Natural killer cell (primary cell): ENCODE data around the gene PFKM. TPM values are rescaled to one million over a fixed set of nuclear protein-coding genes. Genes with fewer than 3 reads are reported as not detected.

Experiments
- ATAC-seq, 3 donors: fragments of 150-1000 bp in 2 of 3; fragments of 200-7000 bp in 1 of 3; cut with Tn5 transposase; 1 replicate in 1 of 3; 2 replicates in 2 of 3; pipeline ENCODE4 v1.10.0; 2021; ENCODE audit warnings: mild to moderate bottlenecking in 2 of 3, moderate library complexity in 2 of 3
- DNase-seq, 2 donors: peaks; one replicate each; pipeline versions ENCODE4 v3.0.0 to v3.0.0-alpha.2; 2013 to 2021; ENCODE audit warnings: mixed read lengths in 1 of 2
- H3K27ac ChIP-seq: one replicate; pipeline ENCODE4 v1.5.1; 2013; ENCODE audit warnings: mild to moderate bottlenecking, low read length
- H3K27me3 ChIP-seq: one replicate; pipeline ENCODE4 v1.6.1; 2013; ENCODE audit warnings: low read length; ENCODE audit not compliant: control insufficient read depth, insufficient read depth
- H3K36me3 ChIP-seq: one replicate; pipeline ENCODE4 v1.6.1; 2013; ENCODE audit warnings: low read length; ENCODE audit not compliant: control insufficient read depth, insufficient read depth
- H3K4me1 ChIP-seq: one replicate; pipeline ENCODE4 v1.6.1; 2013; ENCODE audit warnings: low read length; ENCODE audit not compliant: control insufficient read depth, insufficient read depth
- H3K4me3 ChIP-seq: one replicate; pipeline ENCODE4 v1.5.1; 2013; ENCODE audit warnings: low read length
- H3K9me3 ChIP-seq: one replicate; pipeline ENCODE4 v1.6.1; 2013; ENCODE audit warnings: low read length; ENCODE audit not compliant: control insufficient read depth, insufficient read depth
- H3K27ac Mint-ChIP-seq, 2 donors: one replicate each; pipeline ENCODE4 v1.8.0; 2022; ENCODE audit warnings: mild to moderate bottlenecking in 2 of 2, mixed read lengths in 2 of 2, moderate library complexity in 1 of 2
- H3K27me3 Mint-ChIP-seq, 2 donors: one replicate each; pipeline ENCODE4 v1.8.0; 2022; ENCODE audit warnings: low read depth in 2 of 2, mixed read lengths in 2 of 2
- H3K36me3 Mint-ChIP-seq: one replicate; pipeline ENCODE4 v1.8.0; 2022; ENCODE audit warnings: mixed read lengths
- H3K4me1 Mint-ChIP-seq, 2 donors: one replicate each; pipeline ENCODE4 v1.8.0; 2022; ENCODE audit warnings: mixed read lengths in 2 of 2
- H3K4me3 Mint-ChIP-seq: one replicate; pipeline ENCODE4 v1.8.0; 2022; ENCODE audit warnings: mild to moderate bottlenecking, moderate library complexity, mixed read lengths
- H3K9me3 Mint-ChIP-seq, 2 donors: one replicate each; pipeline ENCODE4 v1.8.0; 2022; ENCODE audit warnings: mixed read lengths in 2 of 2
- CTCF ChIP-seq: fragments of 200-600 bp; IDR thresholded peaks from one replicate; pipeline ENCODE4 v1.8.0; 2022; ENCODE audit warnings: antibody characterized with exemption
- WGBS: methylation state at CpG from one replicate; pipeline ENCODE4 v1.1.7; 2013; ENCODE audit warnings: missing lambda C conversion rate; ENCODE audit not compliant: insufficient coverage; 5-methylcytosine and 5-hydroxymethylcytosine counted together
- intact Hi-C: fragments of 100-400 bp; cut with micrococcal nuclease; formaldehyde crosslinking; loops from one replicate; pipeline ENCODE4 v1.14.2; 2022
- total RNA-seq, 4 donors: library from RNA; stranded (reverse); fragments of 120-200 nt in 1 of 4; gene quantifications; one replicate each; pipeline versions ENCODE4 v1.2.3 to v1.2.4, GENCODE V29; 2013 to 2022

PFKM gene
- total RNA-seq, 3 donors from 2014 or later (not counting 1 experiment from before 2014, with no cell fraction given), result 6.2 to 13.5 (median 6.4) TPM

GRCh38 chr12:48132826-48133225 is 13.7 kb downstream of the PFKM start:
- no peak for TF ChIP-seq CTCF
- WGBS, result 96% methylated on average over 14 of the region's 14 CpGs
- H3K4me3 ChIP-seq, result no peak overlapping the region
- no peaks in the 10 kb centered on the region for H3K36me3 ChIP-seq
- no peak overlapping the region for H3K27ac ChIP-seq
- H3K9me3 ChIP-seq, result no peaks in the 10 kb centered on the region
- H3K27ac Mint-ChIP-seq, result no peak overlapping the region
- H3K9me3 Mint-ChIP-seq, result no peaks in the 10 kb centered on the region
- no peaks in the 10 kb centered on the region for H3K36me3 Mint-ChIP-seq
- ATAC-seq, result no peak
- intact Hi-C loops, result no loop called here
- no peak overlapping the region for H3K4me3 Mint-ChIP-seq
- no peaks in the 10 kb centered on the region for H3K4me1 ChIP-seq
- H3K27me3 ChIP-seq, result no peaks in the 10 kb centered on the region
- H3K27me3 Mint-ChIP-seq, result no peaks in the 10 kb centered on the region
- no peaks in the 10 kb centered on the region for H3K4me1 Mint-ChIP-seq
- no peak for DNase-seq

- intact Hi-C loops, result no loop called here
- H3K27ac ChIP-seq, result no peak overlapping the region
- WGBS, result 93% methylated on average over 5 of the region's 5 CpGs
- DNase-seq (no peak), ATAC-seq (no peak)
- H3K27me3 Mint-ChIP-seq, result no peaks in the 10 kb centered on the region
- H3K4me1 ChIP-seq, result no peaks in the 10 kb centered on the region
- H3K4me3 Mint-ChIP-seq, result no peak overlapping the region
- H3K36me3 Mint-ChIP-seq, result no peaks in the 10 kb centered on the region
- H3K36me3 ChIP-seq, result no peaks in the 10 kb centered on the region
- H3K9me3 Mint-ChIP-seq, result no peaks in the 10 kb centered on the region
- no peaks in the 10 kb centered on the region for H3K27me3 ChIP-seq
- no peaks in the 10 kb centered on the region for H3K9me3 ChIP-seq
- H3K4me3 ChIP-seq, result no peak overlapping the region
- H3K27ac Mint-ChIP-seq, result no peak overlapping the region
- no peaks in the 10 kb centered on the region for H3K4me1 Mint-ChIP-seq
- no peak for TF ChIP-seq CTCF
Observed at GRCh38 chr12:48135027-48135426, 15.9 kb downstream of the PFKM start.

GRCh38 chr12:48142818-48143674 is 23.9 kb downstream of the PFKM start:
- Mint-ChIP-seq H3K27ac (no peak overlapping the region), H3K9me3 (no peaks in the 10 kb centered on the region), H3K4me3 (no peak overlapping the region), H3K27me3 (no peaks in the 10 kb centered on the region), H3K36me3 (peaks cover 16% of the 10 kb centered on the region), H3K4me1 (peaks cover 7 to 11% of the 10 kb centered on the region in 2 donors)
- peaks cover 50% of the 10 kb centered on the region for H3K36me3 ChIP-seq
- intact Hi-C loops, result no loop called here
- no peaks in the 10 kb centered on the region for H3K4me1 ChIP-seq
- no peak for TF ChIP-seq CTCF
- H3K27me3 ChIP-seq, result no peaks in the 10 kb centered on the region
- H3K4me3 ChIP-seq, result no peak overlapping the region
- no peak for ATAC-seq
- H3K27ac ChIP-seq, result no peak overlapping the region
- WGBS, result 94% methylated on average over 6 of the region's 7 CpGs
- no peaks in the 10 kb centered on the region for H3K9me3 ChIP-seq
- no peak for DNase-seq
